Body of pancreas (tissue), 4 donors: ENCODE data around the gene CRB1.

ENCODE experiments used
- POLR2A ChIP-seq, 3 donors: fragments of 450-650 bp; IDR thresholded peaks; one replicate each; pipeline ENCODE4 v1.6.1; 2016; ENCODE audit warnings: antibody characterized with exemption in 3 of 3, mild to moderate bottlenecking in 2 of 3
- TF ChIP-seq, protein P1 (sequence below), 7 experiments: fragments of 450-650 bp in 4 of 7; fragments of 200-600 bp in 3 of 7; sonication (generic) in 3 of 7; IDR thresholded peaks; one replicate each; pipeline ENCODE4 v1.5.1; 2016 to 2019; ENCODE audit warnings: antibody characterized with exemption in 7 of 7

- TF ChIP-seq POLR2A (IDR thresholded peaks at IDR 0.05): no peak
- TF ChIP-seq, protein P1, sequence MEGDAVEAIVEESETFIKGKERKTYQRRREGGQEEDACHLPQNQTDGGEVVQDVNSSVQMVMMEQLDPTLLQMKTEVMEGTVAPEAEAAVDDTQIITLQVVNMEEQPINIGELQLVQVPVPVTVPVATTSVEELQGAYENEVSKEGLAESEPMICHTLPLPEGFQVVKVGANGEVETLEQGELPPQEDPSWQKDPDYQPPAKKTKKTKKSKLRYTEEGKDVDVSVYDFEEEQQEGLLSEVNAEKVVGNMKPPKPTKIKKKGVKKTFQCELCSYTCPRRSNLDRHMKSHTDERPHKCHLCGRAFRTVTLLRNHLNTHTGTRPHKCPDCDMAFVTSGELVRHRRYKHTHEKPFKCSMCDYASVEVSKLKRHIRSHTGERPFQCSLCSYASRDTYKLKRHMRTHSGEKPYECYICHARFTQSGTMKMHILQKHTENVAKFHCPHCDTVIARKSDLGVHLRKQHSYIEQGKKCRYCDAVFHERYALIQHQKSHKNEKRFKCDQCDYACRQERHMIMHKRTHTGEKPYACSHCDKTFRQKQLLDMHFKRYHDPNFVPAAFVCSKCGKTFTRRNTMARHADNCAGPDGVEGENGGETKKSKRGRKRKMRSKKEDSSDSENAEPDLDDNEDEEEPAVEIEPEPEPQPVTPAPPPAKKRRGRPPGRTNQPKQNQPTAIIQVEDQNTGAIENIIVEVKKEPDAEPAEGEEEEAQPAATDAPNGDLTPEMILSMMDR (IDR thresholded peaks at IDR 0.05): no peak
Measured at GRCh38 chr1:197393772-197394171, 125.7 kb downstream of the CRB1 start.
